ENCODE results near the gene NUP98.

- TF ChIP-seq CTCF (conservative IDR thresholded peaks at IDR 0.05; ENCODE audit: low read length) (no peak), EZH2phosphoT487 (IDR thresholded peaks at IDR 0.05; ENCODE audit: borderline replicate concordance, low read depth, low read length) (no peak)
Measured at GRCh38 chr11:3764266-3764665, 33.1 kb downstream of the NUP98 start.

All from OCI-LY7 (cell line).